ENCODE measurements around the gene SPTBN4.

The SPTBN4 gene

DNA sequence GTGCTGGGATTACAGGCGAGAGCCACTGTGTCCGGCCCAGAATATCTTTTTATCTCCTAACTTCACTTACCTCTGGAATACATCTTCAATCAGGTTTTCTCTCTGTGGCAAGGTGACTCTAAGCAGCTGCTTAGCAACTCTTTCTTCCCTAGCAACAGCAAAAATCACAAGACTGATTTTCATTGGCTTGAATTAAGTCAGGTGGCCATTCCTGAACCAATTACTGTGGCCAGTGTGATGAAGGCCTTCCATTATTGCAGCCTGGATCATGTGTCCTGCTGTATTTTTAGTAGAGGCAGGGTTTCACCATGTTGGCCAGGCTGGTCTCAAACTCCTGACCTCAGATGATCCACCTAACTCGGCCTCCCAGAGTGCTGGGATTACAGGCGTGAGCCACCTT lies 125.4 kb downstream of the SPTBN4 start:
- Histone ChIP-seq H3K4me2 (ENCODE audit: low read length, poor library complexity, severe bottlenecking) (no peak overlapping the region), H3K36me3 (ENCODE audit: control insufficient read depth in 1 of 2, insufficient read depth in 2 of 2, low read depth in 1 of 2, low read length in 2 of 2) (peaks cover 16 to 38% of the 10 kb centered on the region in 2 experiments), H4K91ac (ENCODE audit: low read length) (no peak overlapping the region), H3K27ac (ENCODE audit: low read length, poor library complexity, severe bottlenecking) (no peak overlapping the region), H3K79me1 (replicated peaks; ENCODE audit: low read length, poor library complexity, severe bottlenecking) (no peaks in the 10 kb centered on the region), H4K8ac (ENCODE audit: low read length) (no peak overlapping the region), H2AFZ (ENCODE audit: low read depth, low read length) (no peak overlapping the region), H3K4me3 (ENCODE audit: insufficient read depth in 1 of 2, low read depth in 1 of 2, low read length in 2 of 2) (no peak overlapping the region), H3K27me3 (ENCODE audit: control insufficient read depth in 1 of 2, insufficient read depth in 1 of 2, low read length in 2 of 2) (peaks cover 0 to 13% of the 10 kb centered on the region in 2 experiments), H3K18ac (ENCODE audit: low read depth in 1 of 2, low read length in 2 of 2) (no peak overlapping the region), H3K9me3 (ENCODE audit: control insufficient read depth, low read length) (no peaks in the 10 kb centered on the region), H3K9ac (ENCODE audit: low read length) (no peak overlapping the region), H3K23ac (ENCODE audit: low read length in 2 of 2) (no peak overlapping the region), H2BK15ac (ENCODE audit: low read depth, poor library complexity, severe bottlenecking) (no peak overlapping the region), H3K4ac (ENCODE audit: low read depth in 1 of 2, low read length in 2 of 2) (no peak overlapping the region), H2BK5ac (ENCODE audit: low read depth, low read length, poor library complexity, severe bottlenecking) (no peak overlapping the region), H2AK5ac (ENCODE audit: low read length, severe bottlenecking) (no peak overlapping the region), H3K14ac (ENCODE audit: low read length in 2 of 2) (no peak overlapping the region), H3K4me1 (ENCODE audit: control insufficient read depth, insufficient read depth, low read depth, low read length) (peaks cover 25% of the 10 kb centered on the region), H2BK120ac (ENCODE audit: low read depth, low read length) (no peak overlapping the region), H2BK12ac (ENCODE audit: low read length in 2 of 2) (no peak overlapping the region)
- DNase-seq: peak; percentile 84
- WGBS: 100% methylated on average over 4 of the region's 4 CpGs

DNA sequence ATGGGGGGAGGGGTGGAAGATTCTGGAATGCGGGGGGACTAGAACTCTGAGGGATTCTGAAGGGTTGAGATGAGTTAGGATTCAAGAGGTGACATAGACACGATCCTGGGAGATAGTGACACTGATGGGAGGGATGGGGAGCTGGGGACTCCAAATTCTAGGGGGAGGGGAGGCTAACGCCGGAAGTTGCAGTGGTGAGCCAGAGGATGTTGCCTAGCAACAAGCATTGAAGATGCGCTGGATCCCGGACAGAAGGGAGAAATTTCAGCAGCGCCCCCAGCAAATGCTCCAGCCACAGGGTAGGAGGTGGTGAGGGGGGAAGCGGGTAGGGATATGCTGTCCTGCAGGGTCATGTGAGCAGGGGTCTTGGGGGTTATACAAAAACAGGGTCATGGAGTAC lies 127.5 kb downstream of the SPTBN4 start:
- no peak overlapping the region for H3K4me3 ChIP-seq (ENCODE audit: insufficient read depth in 1 of 2, low read depth in 1 of 2, low read length in 2 of 2)
- no peak overlapping the region for H2BK5ac ChIP-seq (ENCODE audit: low read depth, low read length, poor library complexity, severe bottlenecking)
- H3K79me1 ChIP-seq (replicated peaks; ENCODE audit: low read length, poor library complexity, severe bottlenecking): peaks cover 1% of the 10 kb centered on the region
- no peak overlapping the region for H3K4me2 ChIP-seq (ENCODE audit: low read length, poor library complexity, severe bottlenecking)
- H2BK120ac ChIP-seq (ENCODE audit: low read depth, low read length): no peak overlapping the region
- H2AFZ ChIP-seq (ENCODE audit: low read depth, low read length): peak overlapping the region; percentile 32
- no peak overlapping the region for H3K18ac ChIP-seq (ENCODE audit: low read depth in 1 of 2, low read length in 2 of 2)
- no peak for DNase-seq
- H3K27ac ChIP-seq (ENCODE audit: low read length, poor library complexity, severe bottlenecking): no peak overlapping the region
- no peak overlapping the region for H2AK5ac ChIP-seq (ENCODE audit: low read length, severe bottlenecking)
- H3K9ac ChIP-seq (ENCODE audit: low read length): no peak overlapping the region
- no peak overlapping the region for H4K8ac ChIP-seq (ENCODE audit: low read length)
- H3K23ac ChIP-seq (ENCODE audit: low read length in 2 of 2): no peak overlapping the region
- 32% methylated on average over 8 of the region's 8 CpGs for WGBS
- peaks cover 5 to 30% of the 10 kb centered on the region in 2 experiments for H3K27me3 ChIP-seq (ENCODE audit: control insufficient read depth in 1 of 2, insufficient read depth in 1 of 2, low read length in 2 of 2)
- no peaks in the 10 kb centered on the region for H3K9me3 ChIP-seq (ENCODE audit: control insufficient read depth, low read length)
- H4K91ac ChIP-seq (ENCODE audit: low read length): no peak overlapping the region
- peak overlapping the region in 1 of 2 experiments; percentile 84 for H3K4ac ChIP-seq (ENCODE audit: low read depth in 1 of 2, low read length in 2 of 2)
- H3K4me1 ChIP-seq (ENCODE audit: control insufficient read depth, insufficient read depth, low read depth, low read length): peaks cover 18% of the 10 kb centered on the region
- no peak overlapping the region for H2BK15ac ChIP-seq (ENCODE audit: low read depth, poor library complexity, severe bottlenecking)
- peaks cover 3 to 18% of the 10 kb centered on the region in 2 experiments for H3K36me3 ChIP-seq (ENCODE audit: control insufficient read depth in 1 of 2, insufficient read depth in 2 of 2, low read depth in 1 of 2, low read length in 2 of 2)
- no peak overlapping the region for H2BK12ac ChIP-seq (ENCODE audit: low read length in 2 of 2)
- no peak overlapping the region for H3K14ac ChIP-seq (ENCODE audit: low read length in 2 of 2)

DNA sequence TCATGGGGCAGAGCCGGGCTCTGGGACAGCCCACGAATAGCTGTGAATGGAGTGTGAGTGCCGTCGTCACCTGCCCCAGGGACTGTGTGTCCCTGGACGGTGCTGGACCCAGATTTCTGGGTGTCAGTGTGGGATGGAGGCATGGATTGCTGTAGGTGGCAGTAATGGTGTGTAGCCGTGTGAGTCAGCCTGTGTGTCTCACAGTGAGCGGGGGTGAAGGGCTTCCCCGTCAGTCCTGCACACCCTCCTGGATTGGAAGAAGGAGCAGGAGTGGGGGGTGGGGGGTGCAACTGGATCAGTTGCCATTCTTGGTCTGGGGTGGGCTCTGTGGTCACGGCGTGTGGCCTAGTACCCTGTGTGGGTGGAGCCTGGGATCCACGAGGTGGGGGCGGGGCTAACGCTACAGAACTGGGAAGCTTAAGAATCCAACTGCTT lies 127.9 kb downstream of the SPTBN4 start:
- Histone ChIP-seq H3K36me3 (ENCODE audit: control insufficient read depth in 1 of 2, insufficient read depth in 2 of 2, low read depth in 1 of 2, low read length in 2 of 2) (peaks cover 3 to 16% of the 10 kb centered on the region in 2 experiments), H4K8ac (ENCODE audit: low read length) (peak overlapping the region; percentile 24), H4K91ac (ENCODE audit: low read length) (no peak overlapping the region), H2BK12ac (ENCODE audit: low read length in 2 of 2) (no peak overlapping the region), H2BK120ac (ENCODE audit: low read depth, low read length) (no peak overlapping the region), H3K4ac (ENCODE audit: low read depth in 1 of 2, low read length in 2 of 2) (peak overlapping the region in 1 of 2 experiments; percentile 84), H2BK5ac (ENCODE audit: low read depth, low read length, poor library complexity, severe bottlenecking) (no peak overlapping the region), H3K4me3 (ENCODE audit: insufficient read depth in 1 of 2, low read depth in 1 of 2, low read length in 2 of 2) (peak overlapping the region in 1 of 2 experiments; percentile 31), H3K9me3 (ENCODE audit: control insufficient read depth, low read length) (no peaks in the 10 kb centered on the region), H3K9ac (ENCODE audit: low read length) (no peak overlapping the region), H2BK15ac (ENCODE audit: low read depth, poor library complexity, severe bottlenecking) (no peak overlapping the region), H2AK5ac (ENCODE audit: low read length, severe bottlenecking) (no peak overlapping the region), H3K27ac (ENCODE audit: low read length, poor library complexity, severe bottlenecking) (no peak overlapping the region), H2AFZ (ENCODE audit: low read depth, low read length) (peak overlapping the region; percentile 32), H3K18ac (ENCODE audit: low read depth in 1 of 2, low read length in 2 of 2) (peak overlapping the region in 1 of 2 experiments; percentile 18), H3K23ac (ENCODE audit: low read length in 2 of 2) (no peak overlapping the region), H3K4me1 (ENCODE audit: control insufficient read depth, insufficient read depth, low read depth, low read length) (peaks cover 18% of the 10 kb centered on the region), H3K79me1 (replicated peaks; ENCODE audit: low read length, poor library complexity, severe bottlenecking) (peaks cover 1% of the 10 kb centered on the region), H3K14ac (ENCODE audit: low read length in 2 of 2) (peak overlapping the region in 1 of 2 experiments; percentile 11), H3K27me3 (ENCODE audit: control insufficient read depth in 1 of 2, insufficient read depth in 1 of 2, low read length in 2 of 2) (peaks cover 7 to 34% of the 10 kb centered on the region in 2 experiments), H3K4me2 (ENCODE audit: low read length, poor library complexity, severe bottlenecking) (no peak overlapping the region)
- WGBS: 40% methylated on average over 13 of the region's 13 CpGs
- peak; percentile 47 for DNase-seq

DNA sequence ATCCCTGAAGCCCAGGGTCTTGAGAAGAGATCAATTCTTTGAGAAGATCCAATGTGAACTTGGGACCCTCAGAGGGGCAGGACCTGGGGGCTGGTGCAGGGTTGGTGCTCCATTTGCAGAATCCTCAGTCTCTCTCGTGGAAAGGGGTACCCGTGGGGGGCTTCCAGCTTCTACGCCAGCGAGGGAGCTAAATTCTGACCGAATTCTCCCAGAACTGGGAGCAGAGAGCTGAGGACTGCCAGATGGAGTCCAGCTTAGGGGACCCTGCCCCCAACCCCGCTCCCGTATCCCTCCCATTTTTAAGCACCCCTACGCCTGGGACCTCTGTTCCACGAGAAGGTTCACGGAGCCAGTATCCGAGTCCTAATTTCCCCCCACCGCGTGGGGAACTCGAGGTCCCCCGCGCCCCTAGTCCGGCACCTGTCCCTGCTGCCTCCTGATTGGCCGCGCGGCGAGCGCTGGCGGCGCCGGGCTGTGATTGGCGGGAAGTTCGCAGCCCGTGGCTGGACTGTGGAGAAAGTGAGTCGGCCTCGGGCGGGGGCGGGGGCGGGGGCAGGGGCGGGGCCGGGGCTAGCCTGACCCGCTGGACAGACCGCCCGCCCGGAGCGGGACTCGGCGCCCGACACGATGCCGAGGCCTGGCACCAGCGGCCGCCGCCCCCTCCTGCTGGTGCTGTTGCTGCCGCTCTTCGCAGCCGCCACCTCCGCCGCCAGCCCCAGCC lies 130.0 kb downstream of the SPTBN4 start:
- DNase-seq: peak; percentile 72
- 17% methylated on average over 28 of the region's 53 CpGs for WGBS
- Histone ChIP-seq H3K27me3 (ENCODE audit: control insufficient read depth in 1 of 2, insufficient read depth in 1 of 2, low read length in 2 of 2) (peaks cover 16 to 50% of the 10 kb centered on the region in 2 experiments), H4K91ac (ENCODE audit: low read length) (no peak overlapping the region), H2BK5ac (ENCODE audit: low read depth, low read length, poor library complexity, severe bottlenecking) (no peak overlapping the region), H3K18ac (ENCODE audit: low read depth in 1 of 2, low read length in 2 of 2) (peak overlapping the region; percentile 52 to 81), H3K36me3 (ENCODE audit: control insufficient read depth in 1 of 2, insufficient read depth in 2 of 2, low read depth in 1 of 2, low read length in 2 of 2) (peaks cover 0 to 7% of the 10 kb centered on the region in 2 experiments), H3K23ac (ENCODE audit: low read length in 2 of 2) (peak overlapping the region in 1 of 2 experiments; percentile 83), H2BK12ac (ENCODE audit: low read length in 2 of 2) (no peak overlapping the region), H2BK15ac (ENCODE audit: low read depth, poor library complexity, severe bottlenecking) (no peak overlapping the region), H3K4me3 (ENCODE audit: insufficient read depth in 1 of 2, low read depth in 1 of 2, low read length in 2 of 2) (peak overlapping the region in 1 of 2 experiments; percentile 28), H3K4me2 (ENCODE audit: low read length, poor library complexity, severe bottlenecking) (peak overlapping the region; percentile 43), H4K8ac (ENCODE audit: low read length) (no peak overlapping the region), H3K27ac (ENCODE audit: low read length, poor library complexity, severe bottlenecking) (no peak overlapping the region), H3K9ac (ENCODE audit: low read length) (no peak overlapping the region), H3K4me1 (ENCODE audit: control insufficient read depth, insufficient read depth, low read depth, low read length) (peaks cover 28% of the 10 kb centered on the region), H3K9me3 (ENCODE audit: control insufficient read depth, low read length) (no peaks in the 10 kb centered on the region), H3K79me1 (replicated peaks; ENCODE audit: low read length, poor library complexity, severe bottlenecking) (peaks cover 1% of the 10 kb centered on the region), H3K4ac (ENCODE audit: low read depth in 1 of 2, low read length in 2 of 2) (no peak overlapping the region), H3K14ac (ENCODE audit: low read length in 2 of 2) (no peak overlapping the region), H2AK5ac (ENCODE audit: low read length, severe bottlenecking) (no peak overlapping the region), H2BK120ac (ENCODE audit: low read depth, low read length) (no peak overlapping the region), H2AFZ (ENCODE audit: low read depth, low read length) (no peak overlapping the region)
